MM.1S (cell line): ENCODE results near the gene UTP11.

Experiments used
- EZH2phosphoT487 ChIP-seq: fragments of 300-600 bp; sonication (generic); IDR thresholded peaks from 2 replicates; pipeline ENCODE4 v1.6.1; 2018; ENCODE audit warnings: antibody characterized with exemption, low read length
- TF ChIP-seq, protein P1 (sequence below): fragments of 300-600 bp; sonication (generic); IDR thresholded peaks from 2 replicates; pipeline ENCODE4 v1.5.1; 2016; ENCODE audit warnings: antibody characterized with exemption, low read length, mixed read lengths

DNA sequence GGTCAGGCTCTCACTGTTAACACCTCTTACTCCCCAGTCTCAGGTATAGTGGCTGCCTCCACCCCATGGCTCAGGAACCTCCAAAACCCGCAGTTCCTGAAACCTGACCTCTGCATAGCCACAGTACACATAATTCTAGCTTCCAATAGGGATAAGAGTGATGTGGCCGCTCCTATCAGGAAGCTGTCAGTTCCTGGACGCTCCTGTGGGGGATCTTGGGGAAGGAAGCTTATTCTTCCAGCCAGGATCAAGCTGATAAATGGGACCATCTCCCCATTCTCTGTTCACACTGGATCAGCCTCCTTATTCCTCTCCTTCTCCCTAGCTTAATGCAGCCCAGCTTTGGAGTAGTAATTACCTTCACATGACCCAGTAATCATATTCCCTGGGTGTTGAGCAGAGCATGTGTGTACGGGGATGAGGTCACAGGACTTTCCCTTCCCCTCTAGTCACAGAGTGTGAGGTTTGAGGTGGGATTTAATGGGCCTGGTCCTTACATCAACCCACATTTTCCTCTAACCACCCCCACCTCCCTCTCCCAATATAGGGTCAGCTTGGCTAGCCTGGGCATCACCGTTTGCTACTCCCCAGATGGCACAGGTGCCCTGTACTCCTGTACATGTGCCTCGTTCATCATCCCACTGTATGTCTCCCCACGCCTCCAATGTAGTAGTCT, 41.0 kb downstream of the UTP11 start:
- TF ChIP-seq, protein P1, sequence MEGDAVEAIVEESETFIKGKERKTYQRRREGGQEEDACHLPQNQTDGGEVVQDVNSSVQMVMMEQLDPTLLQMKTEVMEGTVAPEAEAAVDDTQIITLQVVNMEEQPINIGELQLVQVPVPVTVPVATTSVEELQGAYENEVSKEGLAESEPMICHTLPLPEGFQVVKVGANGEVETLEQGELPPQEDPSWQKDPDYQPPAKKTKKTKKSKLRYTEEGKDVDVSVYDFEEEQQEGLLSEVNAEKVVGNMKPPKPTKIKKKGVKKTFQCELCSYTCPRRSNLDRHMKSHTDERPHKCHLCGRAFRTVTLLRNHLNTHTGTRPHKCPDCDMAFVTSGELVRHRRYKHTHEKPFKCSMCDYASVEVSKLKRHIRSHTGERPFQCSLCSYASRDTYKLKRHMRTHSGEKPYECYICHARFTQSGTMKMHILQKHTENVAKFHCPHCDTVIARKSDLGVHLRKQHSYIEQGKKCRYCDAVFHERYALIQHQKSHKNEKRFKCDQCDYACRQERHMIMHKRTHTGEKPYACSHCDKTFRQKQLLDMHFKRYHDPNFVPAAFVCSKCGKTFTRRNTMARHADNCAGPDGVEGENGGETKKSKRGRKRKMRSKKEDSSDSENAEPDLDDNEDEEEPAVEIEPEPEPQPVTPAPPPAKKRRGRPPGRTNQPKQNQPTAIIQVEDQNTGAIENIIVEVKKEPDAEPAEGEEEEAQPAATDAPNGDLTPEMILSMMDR: no peak
- no peak for TF ChIP-seq EZH2phosphoT487
